LNCaP clone FGC (cell line): ENCODE measurements around the gene FUT3.
"Not testable (repeated sequence)": the region's sequence is repeated elsewhere in the genome, so short reads cannot be mapped to it uniquely, and the experiment has no call there.

ENCODE experiments used
- DNase-seq: peaks from one replicate; pipeline ENCODE4 v3.0.0-alpha.2; 2011; ENCODE audit warnings: low read depth
- H3K4me3 ChIP-seq: 2 replicates; pipeline ENCODE4 v1.5.1; 2011; ENCODE audit warnings: mild to moderate bottlenecking, low read depth, low read length, control low read depth
- CTCF ChIP-seq: IDR thresholded peaks from 2 replicates; pipeline ENCODE4 v1.5.1; 2012; ENCODE audit warnings: mild to moderate bottlenecking; ENCODE audit not compliant: control insufficient read depth, insufficient read depth; ENCODE audit errors: extremely low read depth

Gene FUT3

GRCh38 chr19:5880604-5881078, 29.4 kb upstream of the FUT3 start:
- no peak for TF ChIP-seq CTCF
- no peak for DNase-seq
- no peak overlapping the region for H3K4me3 ChIP-seq

GRCh38 chr19:5880196-5880595, 28.9 kb upstream of the FUT3 start:
- H3K4me3 ChIP-seq = no peak overlapping the region
- no peak for TF ChIP-seq CTCF
- DNase-seq = no peak

GRCh38 chr19:5877882-5878281, 26.6 kb upstream of the FUT3 start:
- H3K4me3 ChIP-seq = no peak overlapping the region
- no peak for DNase-seq
- no peak for TF ChIP-seq CTCF

- no peak for TF ChIP-seq CTCF
- no peak for DNase-seq
- H3K4me3 ChIP-seq = no peak overlapping the region
These were observed 26.2 kb upstream of the FUT3 start for GRCh38 chr19:5877427-5877826.

GRCh38 chr19:5874496-5874895, 23.2 kb upstream of the FUT3 start:
- not testable (repeated sequence) for DNase-seq, H3K4me3 ChIP-seq

GRCh38 chr19:5873617-5874199, 22.5 kb upstream of the FUT3 start:
- TF ChIP-seq CTCF = no peak
- no peak overlapping the region for H3K4me3 ChIP-seq
- no peak for DNase-seq

GRCh38 chr19:5870986-5871394, 19.7 kb upstream of the FUT3 start:
- H3K4me3 ChIP-seq = no peak overlapping the region
- TF ChIP-seq CTCF = no peak

More at GRCh38 chr19:5870986-5871394, 19.7 kb upstream of the FUT3 start:
- DNase-seq = no peak
